Measurements from ENCODE around the gene CPXM2.

Gene CPXM2

DNA sequence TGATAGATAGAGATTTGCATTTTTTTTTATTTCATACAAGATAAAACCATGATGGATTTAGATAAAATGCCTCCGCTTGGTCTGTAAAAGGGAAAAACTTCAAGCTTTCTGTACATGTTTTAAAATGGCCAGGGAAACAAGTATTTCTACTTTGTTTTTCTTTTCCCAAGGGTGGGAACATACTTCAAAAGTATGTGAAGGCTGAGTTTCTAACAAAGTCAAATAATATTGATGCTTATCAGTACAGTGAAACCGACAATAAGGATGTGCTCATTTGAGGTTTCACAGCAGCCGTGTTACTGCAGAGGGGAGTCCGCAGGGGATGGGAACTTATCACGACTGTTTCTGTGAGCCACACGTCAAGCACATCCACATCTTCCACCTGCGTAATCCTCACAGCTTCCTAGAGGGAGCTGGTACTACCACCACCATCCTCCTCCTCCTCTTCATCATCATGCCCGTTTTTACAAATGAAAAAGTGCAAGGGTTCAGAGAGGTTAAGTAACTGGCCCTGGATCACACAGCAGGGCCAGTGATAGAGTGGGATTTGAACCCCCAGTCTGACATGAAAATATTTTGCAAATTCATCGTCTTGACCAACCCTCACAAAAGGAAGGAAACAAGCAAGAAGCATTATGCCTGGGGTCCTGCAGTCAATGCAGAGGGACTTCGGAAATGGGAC lies 131.1 kb downstream of the CPXM2 start:
- ChIA-PET CTCF (no interaction called here), POLR2A (no interaction called here)
- Histone ChIP-seq H3K27me3 (replicated peaks in 2 of 5; ENCODE audit: control insufficient read depth in 4 of 5, insufficient read depth in 5 of 5, low read length in 4 of 5) (peaks cover 0 to 54% (median 5%) of the 10 kb centered on the region in 5 experiments), H3K27ac (ENCODE audit: insufficient read depth in 1 of 2, low read depth in 1 of 2, low read length in 2 of 2, poor library complexity in 1 of 2, severe bottlenecking in 2 of 2) (no peak overlapping the region), H3K9me3 (ENCODE audit: control extremely low read depth in 1 of 5, control insufficient read depth in 4 of 5, insufficient read depth in 2 of 5, low read depth in 1 of 5, low read length in 4 of 5) (no peaks in the 10 kb centered on the region), H3K4me3 (ENCODE audit: control insufficient read depth in 1 of 7, extremely low read depth in 1 of 7, insufficient read depth in 4 of 7, low read depth in 2 of 7, low read length in 6 of 7) (no peak overlapping the region), H3K36me3 (ENCODE audit: control insufficient read depth in 4 of 4, insufficient read depth in 4 of 4, low read length in 3 of 4) (no peaks in the 10 kb centered on the region), H3K4me1 (ENCODE audit: control extremely low read depth in 1 of 4, control insufficient read depth in 4 of 4, insufficient read depth in 4 of 4, low read length in 3 of 4) (no peaks in the 10 kb centered on the region)
- DNase-seq: no peak
- 73% methylated on average over 8 of the region's 10 CpGs for WGBS (ENCODE audit: insufficient coverage)

DNA sequence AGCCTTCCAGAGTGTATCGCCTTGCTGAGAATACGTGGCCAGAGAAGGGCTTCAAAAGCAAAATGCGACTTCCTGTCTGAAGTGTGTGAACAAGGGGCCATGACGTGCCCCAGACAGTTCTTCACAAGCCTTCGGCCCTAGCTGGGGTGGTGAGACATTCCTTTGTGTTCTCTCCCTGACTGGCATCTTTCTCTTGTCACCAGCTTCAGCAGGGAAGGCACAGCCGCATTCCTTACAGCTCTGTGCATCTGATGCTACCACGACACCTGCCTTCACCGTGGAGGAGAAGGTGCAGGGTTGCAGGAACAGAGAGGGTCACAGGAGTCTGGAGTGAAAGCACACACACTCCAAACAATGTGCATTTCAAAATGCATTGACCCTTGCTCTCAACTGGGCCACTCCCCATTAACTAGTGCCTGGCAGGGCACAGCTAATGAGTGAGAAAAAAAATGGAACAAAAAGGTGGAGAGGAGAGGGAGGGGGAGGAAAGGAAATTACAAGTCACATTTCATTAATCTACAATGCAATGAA lies 132.0 kb downstream of the CPXM2 start:
- WGBS (ENCODE audit: insufficient coverage): 55% methylated on average over 6 of the region's 8 CpGs
- CTCF ChIA-PET: no interaction called here
- H3K36me3 ChIP-seq (ENCODE audit: control insufficient read depth in 4 of 4, insufficient read depth in 4 of 4, low read length in 3 of 4): no peaks in the 10 kb centered on the region
- no peak overlapping the region for H3K4me3 ChIP-seq (ENCODE audit: control insufficient read depth in 1 of 7, extremely low read depth in 1 of 7, insufficient read depth in 4 of 7, low read depth in 2 of 7, low read length in 6 of 7)
- no peaks in the 10 kb centered on the region for H3K9me3 ChIP-seq (ENCODE audit: control extremely low read depth in 1 of 5, control insufficient read depth in 4 of 5, insufficient read depth in 2 of 5, low read depth in 1 of 5, low read length in 4 of 5)
- peaks cover 0 to 55% (median 5%) of the 10 kb centered on the region in 5 experiments for H3K27me3 ChIP-seq (replicated peaks in 2 of 5; ENCODE audit: control insufficient read depth in 4 of 5, insufficient read depth in 5 of 5, low read length in 4 of 5)
- H3K4me1 ChIP-seq (ENCODE audit: control extremely low read depth in 1 of 4, control insufficient read depth in 4 of 4, insufficient read depth in 4 of 4, low read length in 3 of 4): no peaks in the 10 kb centered on the region
- no peak for DNase-seq
- POLR2A ChIA-PET: interaction anchor here (0.7 kb wide), 1 partner anchor 982 kb away, joined by 3 read pairs; no protein-coding TSS in a partner anchor
- no peak overlapping the region for H3K27ac ChIP-seq (ENCODE audit: insufficient read depth in 1 of 2, low read depth in 1 of 2, low read length in 2 of 2, poor library complexity in 1 of 2, severe bottlenecking in 2 of 2)

DNA sequence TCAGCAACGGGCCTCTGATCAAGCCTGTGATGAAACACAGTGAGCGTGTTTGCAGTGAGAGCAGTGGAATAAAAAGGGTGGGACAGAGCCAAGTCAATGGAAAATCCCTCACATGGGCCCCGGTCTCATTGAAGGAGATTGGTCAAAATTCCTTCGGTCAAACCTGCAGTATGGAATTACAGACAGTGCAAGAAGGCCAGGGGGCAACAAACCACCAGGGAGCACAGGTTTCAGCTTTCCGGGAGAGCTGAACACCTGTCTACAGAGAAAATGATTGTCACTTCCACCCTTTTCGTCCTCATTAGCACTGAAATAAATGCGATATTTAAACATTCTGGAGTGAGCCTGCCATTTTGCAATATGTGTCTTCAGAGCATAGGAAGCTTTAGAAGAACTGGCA lies 132.6 kb downstream of the CPXM2 start:
- H3K9me3 ChIP-seq (ENCODE audit: control extremely low read depth in 1 of 5, control insufficient read depth in 4 of 5, insufficient read depth in 2 of 5, low read depth in 1 of 5, low read length in 4 of 5): no peaks in the 10 kb centered on the region
- H3K27me3 ChIP-seq (replicated peaks in 2 of 5; ENCODE audit: control insufficient read depth in 4 of 5, insufficient read depth in 5 of 5, low read length in 4 of 5): peaks cover 0 to 57% (median 5%) of the 10 kb centered on the region in 5 experiments
- POLR2A ChIA-PET: interaction anchor here (0.7 kb wide), 1 partner anchor 982 kb away, joined by 3 read pairs; no protein-coding TSS in a partner anchor
- no peaks in the 10 kb centered on the region for H3K36me3 ChIP-seq (ENCODE audit: control insufficient read depth in 4 of 4, insufficient read depth in 4 of 4, low read length in 3 of 4)
- DNase-seq: no peak
- CTCF ChIA-PET: no interaction called here
- no peaks in the 10 kb centered on the region for H3K4me1 ChIP-seq (ENCODE audit: control extremely low read depth in 1 of 4, control insufficient read depth in 4 of 4, insufficient read depth in 4 of 4, low read length in 3 of 4)
- H3K27ac ChIP-seq (ENCODE audit: insufficient read depth in 1 of 2, low read depth in 1 of 2, low read length in 2 of 2, poor library complexity in 1 of 2, severe bottlenecking in 2 of 2): no peak overlapping the region
- WGBS (ENCODE audit: insufficient coverage): 97% methylated on average over 5 of the region's 7 CpGs
- H3K4me3 ChIP-seq (ENCODE audit: control insufficient read depth in 1 of 7, extremely low read depth in 1 of 7, insufficient read depth in 4 of 7, low read depth in 2 of 7, low read length in 6 of 7): no peak overlapping the region

DNA sequence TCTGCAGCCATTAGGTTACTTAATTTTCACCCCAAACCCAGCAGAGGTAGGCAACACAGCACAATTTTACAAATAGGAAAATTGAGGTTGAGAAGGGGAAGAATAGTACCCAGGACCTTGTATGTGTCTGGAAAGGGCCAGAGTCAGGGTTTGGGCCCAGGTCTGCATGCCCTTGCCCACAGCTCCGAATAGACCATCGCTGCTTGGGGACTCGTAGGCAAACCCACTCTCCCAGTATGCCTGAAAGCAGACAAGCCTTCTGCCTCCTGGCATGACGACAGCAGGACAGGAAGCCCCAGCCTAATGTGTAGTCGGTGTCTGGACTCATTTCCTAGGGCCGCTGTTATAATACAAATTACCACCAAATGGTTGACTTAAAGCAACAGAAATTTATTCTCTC lies 133.8 kb downstream of the CPXM2 start:
- H3K9me3 ChIP-seq (ENCODE audit: control extremely low read depth in 1 of 5, control insufficient read depth in 4 of 5, insufficient read depth in 2 of 5, low read depth in 1 of 5, low read length in 4 of 5): no peaks in the 10 kb centered on the region

DNA sequence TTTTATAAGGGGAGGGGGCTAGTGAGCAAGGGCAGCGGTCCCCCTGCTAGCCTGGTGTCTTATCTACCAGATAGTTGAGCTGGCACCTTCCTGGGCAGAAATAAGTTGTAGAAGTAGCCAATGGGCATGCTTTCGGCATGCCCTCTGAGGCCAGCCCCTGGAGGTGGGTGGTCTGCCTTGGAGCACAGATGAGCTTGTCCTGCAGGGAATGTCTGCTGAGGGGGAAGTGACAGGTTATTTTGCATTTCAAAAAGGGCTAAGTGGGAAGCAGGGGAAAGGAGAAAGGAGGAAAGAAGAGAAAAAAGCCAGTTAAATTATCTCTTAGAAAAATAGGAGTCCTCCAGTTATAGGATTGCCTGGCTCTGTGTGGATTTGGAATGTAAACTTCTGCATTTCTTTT lies 136.5 kb downstream of the CPXM2 start:
- no peak overlapping the region for H3K27ac ChIP-seq (ENCODE audit: insufficient read depth in 1 of 2, low read depth in 1 of 2, low read length in 2 of 2, poor library complexity in 1 of 2, severe bottlenecking in 2 of 2)
- 67% methylated on average over 2 of the region's 2 CpGs for WGBS (ENCODE audit: insufficient coverage)
- CTCF ChIA-PET: no interaction called here

More for the DNA sequence above, 133.8 kb downstream of the CPXM2 start:
- Histone ChIP-seq H3K4me1 (ENCODE audit: control extremely low read depth in 1 of 4, control insufficient read depth in 4 of 4, insufficient read depth in 4 of 4, low read length in 3 of 4) (no peaks in the 10 kb centered on the region), H3K27ac (ENCODE audit: insufficient read depth in 1 of 2, low read depth in 1 of 2, low read length in 2 of 2, poor library complexity in 1 of 2, severe bottlenecking in 2 of 2) (no peak overlapping the region), H3K27me3 (replicated peaks in 2 of 5; ENCODE audit: control insufficient read depth in 4 of 5, insufficient read depth in 5 of 5, low read length in 4 of 5) (peaks cover 0 to 53% (median 5%) of the 10 kb centered on the region in 5 experiments), H3K36me3 (ENCODE audit: control insufficient read depth in 4 of 4, insufficient read depth in 4 of 4, low read length in 3 of 4) (no peaks in the 10 kb centered on the region), H3K4me3 (ENCODE audit: control insufficient read depth in 1 of 7, extremely low read depth in 1 of 7, insufficient read depth in 4 of 7, low read depth in 2 of 7, low read length in 6 of 7) (no peak overlapping the region)
- WGBS (ENCODE audit: insufficient coverage): 85% methylated on average over 5 of the region's 6 CpGs
- ChIA-PET CTCF (no interaction called here), POLR2A (no interaction called here)
- no peak for DNase-seq

DNA sequence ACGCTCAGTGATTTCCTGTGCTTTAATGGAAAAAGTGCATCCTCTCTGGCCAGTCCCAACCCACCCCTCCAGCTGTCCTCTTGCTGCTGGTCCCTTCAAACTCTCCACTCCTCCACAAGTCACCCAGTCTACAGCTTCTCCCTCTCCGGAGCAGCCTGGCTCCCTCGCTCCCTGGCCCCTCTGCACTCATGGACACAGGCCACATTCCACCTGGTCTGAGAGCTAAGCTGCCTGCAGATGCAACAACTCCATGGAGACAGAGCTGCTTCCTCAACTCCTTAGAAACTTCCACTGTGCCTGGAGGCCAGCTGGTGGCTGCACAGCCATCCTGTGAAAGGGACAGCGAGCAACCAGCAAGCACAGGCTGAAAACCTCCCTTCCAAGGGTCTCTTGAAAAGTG lies 137.5 kb downstream of the CPXM2 start:
- WGBS (ENCODE audit: insufficient coverage): 95% methylated on average over 4 of the region's 4 CpGs
- no peaks in the 10 kb centered on the region for H3K36me3 ChIP-seq (ENCODE audit: control insufficient read depth in 4 of 4, insufficient read depth in 4 of 4, low read length in 3 of 4)
- peaks cover 0 to 33% (median 2%) of the 10 kb centered on the region in 5 experiments for H3K27me3 ChIP-seq (replicated peaks in 2 of 5; ENCODE audit: control insufficient read depth in 4 of 5, insufficient read depth in 5 of 5, low read length in 4 of 5)
- no peak overlapping the region for H3K4me3 ChIP-seq (ENCODE audit: control insufficient read depth in 1 of 7, extremely low read depth in 1 of 7, insufficient read depth in 4 of 7, low read depth in 2 of 7, low read length in 6 of 7)
- CTCF ChIA-PET: no interaction called here
- POLR2A ChIA-PET: no interaction called here
- DNase-seq: no peak
- peaks cover 0 to 8% (median 3%) of the 10 kb centered on the region in 5 experiments for H3K9me3 ChIP-seq (ENCODE audit: control extremely low read depth in 1 of 5, control insufficient read depth in 4 of 5, insufficient read depth in 2 of 5, low read depth in 1 of 5, low read length in 4 of 5)
- no peak overlapping the region for H3K27ac ChIP-seq (ENCODE audit: insufficient read depth in 1 of 2, low read depth in 1 of 2, low read length in 2 of 2, poor library complexity in 1 of 2, severe bottlenecking in 2 of 2)
- H3K4me1 ChIP-seq (ENCODE audit: control extremely low read depth in 1 of 4, control insufficient read depth in 4 of 4, insufficient read depth in 4 of 4, low read length in 3 of 4): no peaks in the 10 kb centered on the region

More for the DNA sequence above, 136.5 kb downstream of the CPXM2 start:
- Histone ChIP-seq H3K9me3 (ENCODE audit: control extremely low read depth in 1 of 5, control insufficient read depth in 4 of 5, insufficient read depth in 2 of 5, low read depth in 1 of 5, low read length in 4 of 5) (peaks cover 0 to 8% (median 3%) of the 10 kb centered on the region in 5 experiments), H3K36me3 (ENCODE audit: control insufficient read depth in 4 of 4, insufficient read depth in 4 of 4, low read length in 3 of 4) (no peaks in the 10 kb centered on the region), H3K4me1 (ENCODE audit: control extremely low read depth in 1 of 4, control insufficient read depth in 4 of 4, insufficient read depth in 4 of 4, low read length in 3 of 4) (no peaks in the 10 kb centered on the region), H3K4me3 (ENCODE audit: control insufficient read depth in 1 of 7, extremely low read depth in 1 of 7, insufficient read depth in 4 of 7, low read depth in 2 of 7, low read length in 6 of 7) (no peak overlapping the region), H3K27me3 (replicated peaks in 2 of 5; ENCODE audit: control insufficient read depth in 4 of 5, insufficient read depth in 5 of 5, low read length in 4 of 5) (peaks cover 0 to 39% (median 5%) of the 10 kb centered on the region in 5 experiments)
- no peak for DNase-seq
- POLR2A ChIA-PET: no interaction called here

DNA sequence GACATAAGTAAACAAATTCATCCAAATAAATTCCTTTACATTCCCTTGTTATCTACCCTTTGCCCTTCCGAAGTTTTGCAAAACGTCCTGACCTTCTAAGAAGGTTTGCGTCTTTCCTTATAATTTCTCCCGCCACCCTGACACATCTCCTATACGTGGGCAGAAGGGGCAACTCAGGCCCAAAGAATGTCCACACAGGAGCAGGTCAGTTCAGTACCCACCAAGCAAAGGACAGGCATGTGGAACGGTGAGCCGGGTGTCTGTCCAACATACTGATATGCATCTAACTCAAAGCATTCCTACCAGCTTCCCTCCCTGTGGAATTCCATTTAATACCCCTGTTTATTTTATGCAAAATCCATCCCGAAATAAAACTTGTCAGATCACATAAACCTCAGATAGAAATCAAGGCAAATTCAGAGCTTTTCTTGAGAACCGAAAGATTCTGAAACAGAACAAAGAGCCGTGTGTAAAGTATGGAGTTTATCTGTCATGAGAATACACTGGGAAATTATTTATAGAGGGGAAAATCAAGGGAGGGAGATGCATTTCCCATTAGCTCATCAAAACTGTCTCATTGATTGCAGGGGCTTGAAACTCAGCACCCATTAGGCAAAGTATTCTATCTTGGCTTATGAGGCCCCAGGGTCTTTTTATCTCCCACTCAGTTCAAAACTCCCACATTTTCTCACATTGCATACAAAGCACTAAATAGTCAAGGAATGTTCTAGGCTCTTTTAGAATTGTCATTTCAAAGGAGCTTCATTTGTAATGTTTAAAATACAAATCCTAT lies 140.1 kb downstream of the CPXM2 start:
- WGBS (ENCODE audit: insufficient coverage): 96% methylated on average over 9 of the region's 10 CpGs
- H3K27ac ChIP-seq (ENCODE audit: insufficient read depth in 1 of 2, low read depth in 1 of 2, low read length in 2 of 2, poor library complexity in 1 of 2, severe bottlenecking in 2 of 2): no peak overlapping the region
- POLR2A ChIA-PET: no interaction called here
- peaks cover 0 to 8% (median 3%) of the 10 kb centered on the region in 5 experiments for H3K9me3 ChIP-seq (ENCODE audit: control extremely low read depth in 1 of 5, control insufficient read depth in 4 of 5, insufficient read depth in 2 of 5, low read depth in 1 of 5, low read length in 4 of 5)
- no peaks in the 10 kb centered on the region for H3K4me1 ChIP-seq (ENCODE audit: control extremely low read depth in 1 of 4, control insufficient read depth in 4 of 4, insufficient read depth in 4 of 4, low read length in 3 of 4)
- CTCF ChIA-PET: no interaction called here
- no peak overlapping the region for H3K4me3 ChIP-seq (ENCODE audit: control insufficient read depth in 1 of 7, extremely low read depth in 1 of 7, insufficient read depth in 4 of 7, low read depth in 2 of 7, low read length in 6 of 7)
- H3K27me3 ChIP-seq (replicated peaks in 2 of 5; ENCODE audit: control insufficient read depth in 4 of 5, insufficient read depth in 5 of 5, low read length in 4 of 5): peaks cover 0 to 16% (median 2%) of the 10 kb centered on the region in 5 experiments
- DNase-seq: no peak
- H3K36me3 ChIP-seq (ENCODE audit: control insufficient read depth in 4 of 4, insufficient read depth in 4 of 4, low read length in 3 of 4): no peaks in the 10 kb centered on the region

All from common myeloid progenitor, CD34-positive (primary cell).